Coronary artery (tissue), 2 donors: Measurements from ENCODE around the gene PARK7.

Source experiments
- DNase-seq: peaks from one replicate; pipeline ENCODE4 v3.0.0-alpha.2; 2017; ENCODE audit warnings: low spot score
- H3K27ac ChIP-seq, 2 donors: fragments of 200-600 bp; sonication (generic); one replicate each; pipeline ENCODE4 v1.5.1; 2016 to 2019
- H3K4me3 ChIP-seq: fragments of 200-600 bp; sonication (generic); 2 replicates; pipeline ENCODE4 v1.5.1; 2016; ENCODE audit warnings: mild to moderate bottlenecking, moderate library complexity
- CTCF ChIP-seq: fragments of 200-600 bp; sonication (generic); IDR thresholded peaks from one replicate; pipeline ENCODE4 v1.5.1; 2019; ENCODE audit warnings: antibody characterized with exemption

Gene PARK7

GRCh38 chr1:7992885-7993284, 31.4 kb downstream of the PARK7 start:
- DNase-seq = no peak
- no peak for TF ChIP-seq CTCF
- Histone ChIP-seq H3K27ac (no peak overlapping the region), H3K4me3 (no peak overlapping the region)

DNA sequence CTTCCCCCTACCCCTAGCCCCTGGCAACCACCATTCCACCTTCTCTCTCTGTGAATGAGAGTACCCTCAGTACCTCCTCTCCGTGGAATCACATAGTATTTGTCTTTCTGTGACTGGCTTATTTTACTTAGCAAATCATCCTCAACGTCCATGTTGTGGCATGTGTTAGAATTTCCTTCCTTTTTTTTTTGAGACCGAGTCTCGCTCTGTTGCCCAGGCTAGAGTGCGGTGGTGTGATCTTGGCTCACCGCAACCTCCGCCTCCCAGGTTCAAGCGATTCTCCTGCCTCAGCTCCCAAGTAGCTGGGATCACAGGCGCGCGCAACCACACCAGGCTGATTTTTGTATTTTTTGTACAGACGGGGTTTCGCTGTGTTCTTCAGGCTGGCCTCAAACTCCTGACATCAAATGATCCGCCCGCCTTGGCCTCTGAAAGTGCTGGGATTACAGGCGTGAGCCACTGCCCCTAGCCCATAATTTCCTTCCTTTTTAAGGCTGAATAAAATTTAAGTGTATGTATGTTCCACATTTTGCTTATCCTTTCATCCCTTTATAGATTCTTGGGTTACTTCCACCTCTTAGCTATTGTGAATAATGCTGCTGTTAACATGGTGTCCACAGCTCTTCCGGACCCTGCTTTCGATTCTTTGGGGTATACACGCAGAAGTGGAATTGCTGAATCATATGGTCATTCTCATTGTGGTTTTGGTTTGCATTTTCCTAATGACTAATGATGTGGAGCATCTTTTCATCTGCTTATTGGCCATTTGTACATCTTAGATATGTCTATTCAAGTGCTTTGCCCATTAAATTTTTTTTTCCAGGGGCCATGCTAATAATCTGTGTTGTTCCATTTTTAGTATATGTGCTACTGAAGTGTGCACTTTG, 32.3 kb downstream of the PARK7 start:
- H3K4me3 ChIP-seq = no peak overlapping the region

GRCh38 chr1:7994827-7995226, 33.3 kb downstream of the PARK7 start:
- no peak overlapping the region for H3K4me3 ChIP-seq
- no peak for TF ChIP-seq CTCF
- DNase-seq = no peak
- no peak overlapping the region for H3K27ac ChIP-seq

More for the DNA sequence above, 32.3 kb downstream of the PARK7 start:
- DNase-seq = no peak
- TF ChIP-seq CTCF = no peak
- H3K27ac ChIP-seq = no peak overlapping the region

- no peak for DNase-seq
- Histone ChIP-seq H3K27ac (no peak overlapping the region), H3K4me3 (no peak overlapping the region)
- no peak for TF ChIP-seq CTCF
These were observed 33.9 kb downstream of the PARK7 start for GRCh38 chr1:7995437-7995836.

- no peak overlapping the region for H3K27ac ChIP-seq
- no peak overlapping the region for H3K4me3 ChIP-seq
- no peak for TF ChIP-seq CTCF
- no peak for DNase-seq
These were observed 40.9 kb downstream of the PARK7 start for GRCh38 chr1:8002329-8002910.

- TF ChIP-seq CTCF = no peak
- Histone ChIP-seq H3K4me3 (no peak overlapping the region), H3K27ac (peak overlapping the region in 1 of 2 donors; percentile 27)
- no peak for DNase-seq
These were observed 41.4 kb downstream of the PARK7 start for GRCh38 chr1:8002921-8003320.
